Keratinocyte (primary cell): ENCODE measurements around the gene BID. TPM values are rescaled to one million over a fixed set of nuclear protein-coding genes. Genes with fewer than 3 reads are reported as not detected.

Experiments
- DNase-seq: peaks from one replicate; pipeline ENCODE4 v3.0.0-alpha.2; 2011; ENCODE audit warnings: low read depth, missing footprints, low spot score
- FAIRE-seq: peaks from 2 replicates; lab custom pipeline; 2011; peaks lifted over from hg19 to GRCh38; lab: Jason Lieb, UNC
- H2AFZ ChIP-seq: 2 replicates; pipeline ENCODE4 v1.6.0; 2012; ENCODE audit warnings: low read length, control low read depth, inconsistent platforms; ENCODE audit not compliant: control insufficient read depth
- H3K27ac ChIP-seq: 2 replicates; pipeline ENCODE4 v1.5.1; 2011; ENCODE audit warnings: low read length; ENCODE audit not compliant: control insufficient read depth, insufficient read depth
- H3K27me3 ChIP-seq: 3 replicates; pipeline ENCODE4 v1.6.0; 2011; ENCODE audit warnings: low read length; ENCODE audit not compliant: control insufficient read depth, insufficient read depth; ENCODE audit errors: extremely low read depth
- H3K36me3 ChIP-seq, 2 experiments: 2 replicates in 1 of 2; 3 replicates in 1 of 2; pipeline ENCODE4 v1.5.1; 2011; ENCODE audit warnings: low read length in 2 of 2, mild to moderate bottlenecking in 1 of 2; ENCODE audit not compliant: control insufficient read depth in 2 of 2, insufficient read depth in 2 of 2; ENCODE audit errors: extremely low read depth in 1 of 2
- H3K4me1 ChIP-seq: 3 replicates; pipeline ENCODE4 v1.5.1; 2011; ENCODE audit warnings: low read length; ENCODE audit not compliant: control insufficient read depth, insufficient read depth; ENCODE audit errors: extremely low read depth
- H3K4me2 ChIP-seq: 3 replicates; pipeline ENCODE4 v1.6.0; 2011; ENCODE audit warnings: low read depth, low read length; ENCODE audit not compliant: control insufficient read depth, insufficient read depth; ENCODE audit errors: extremely low read depth
- H3K4me3 ChIP-seq, 3 experiments: fragments of 200-600 bp in 1 of 3; sonication (generic) in 1 of 3; 2 replicates in 2 of 3; 3 replicates in 1 of 3; pipeline ENCODE4 v1.5.1; 2011 to 2016; ENCODE audit warnings: low read length in 3 of 3, mild to moderate bottlenecking in 3 of 3, control low read depth in 2 of 3, inconsistent platforms in 1 of 3, low read depth in 1 of 3, mixed read lengths in 1 of 3, mixed run types in 1 of 3, moderate library complexity in 1 of 3; ENCODE audit not compliant: control insufficient read depth in 2 of 3, insufficient read depth in 2 of 3; ENCODE audit errors: extremely low read depth in 1 of 3
- H3K79me2 ChIP-seq: 2 replicates; pipeline ENCODE4 v1.6.0; 2012; ENCODE audit warnings: low read length; ENCODE audit not compliant: control insufficient read depth, insufficient read depth
- H3K9ac ChIP-seq: 3 replicates; pipeline ENCODE4 v1.6.0; 2011; ENCODE audit warnings: low read length; ENCODE audit not compliant: control insufficient read depth, insufficient read depth; ENCODE audit errors: extremely low read depth
- H3K9me1 ChIP-seq: 3 replicates; pipeline ENCODE4 v1.6.0; 2011; ENCODE audit warnings: low read length; ENCODE audit not compliant: control insufficient read depth, insufficient read depth; ENCODE audit errors: extremely low read depth
- H3K9me3 ChIP-seq: 2 replicates; pipeline ENCODE4 v1.5.1; 2012; ENCODE audit warnings: low read depth, low read length; ENCODE audit not compliant: control insufficient read depth
- H4K20me1 ChIP-seq: 3 replicates; pipeline ENCODE4 v1.6.0; 2011; ENCODE audit warnings: low read length; ENCODE audit not compliant: control insufficient read depth, insufficient read depth; ENCODE audit errors: extremely low read depth
- CTCF ChIP-seq, 3 experiments: IDR thresholded peaks in 1 of 3; conservative IDR thresholded peaks in 1 of 3; optimal IDR thresholded peaks in 1 of 3; 2 replicates in 2 of 3; 3 replicates in 1 of 3; pipeline versions ENCODE3 to v1.5.1; 2011; ENCODE audit warnings: low read length in 3 of 3, mild to moderate bottlenecking in 3 of 3, moderate library complexity in 2 of 3, control low read depth in 1 of 3, inconsistent platforms in 1 of 3; ENCODE audit not compliant: insufficient read depth in 2 of 3; ENCODE audit errors: extremely low read depth in 1 of 3
- EZH2 ChIP-seq: IDR thresholded peaks from one replicate; pipeline ENCODE4 v1.6.1; 2012; ENCODE audit warnings: inconsistent platforms, mild to moderate bottlenecking, low read length, moderate library complexity
- dilution Hi-C: fragments of 300-500 bp; cut with MboI; formaldehyde crosslinking; loops from one replicate; pipeline ENCODE4 v1.7.0; 2020; ENCODE audit warnings: low sequenced_read_pairs; ENCODE audit not compliant: extremely low pct_ligation_motif_present
- polyA plus RNA-seq, 5 experiments: library from polyadenylated mRNA; depleted of rRNA in 3 of 5; stranded (reverse) in 3 of 5; stranded (forward) in 1 of 5; unstranded in 1 of 5; fragments of >200 nt; gene quantifications; 1 replicate in 1 of 5; 2 replicates in 3 of 5; 3 replicates in 1 of 5; pipeline versions ENCODE4 v1.2.1 to v1.2.3, GENCODE V29; 2011 to 2012; ENCODE audit warnings: missing spikeins in 2 of 5, low read depth in 1 of 5, low replicate concordance in 1 of 5

The BID gene
- polyA plus RNA-seq, 1 donor (not counting 4 experiments of a cell fraction or from before 2014, with no cell fraction given) = 46.0 TPM

DNA sequence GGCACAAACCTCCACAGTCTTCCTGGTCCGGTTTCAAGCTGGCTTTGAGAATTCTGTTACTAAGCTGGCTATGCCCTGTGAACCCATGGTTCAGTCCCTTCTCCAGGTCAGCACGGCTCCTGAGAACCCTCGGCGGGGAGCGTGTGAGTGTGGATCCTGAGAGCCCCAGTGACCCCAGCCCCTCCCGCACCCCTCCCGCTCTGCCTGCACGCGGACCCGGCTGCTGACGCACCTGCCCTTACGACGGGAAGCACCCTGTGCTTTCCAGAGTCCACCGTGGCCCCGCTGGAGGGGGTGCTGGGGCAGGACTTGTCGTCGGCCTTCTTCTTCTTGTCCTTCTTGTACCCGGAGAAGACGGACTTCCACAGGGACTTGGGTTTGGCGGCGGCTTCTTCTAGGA is 42.8 kb upstream of the BID start:
- Histone ChIP-seq H3K9me3 (no peaks in the 10 kb centered on the region), H3K79me2 (no peaks in the 10 kb centered on the region), H3K4me1 (no peaks in the 10 kb centered on the region), H3K36me3 (peaks cover 30 to 46% of the 10 kb centered on the region in 2 experiments), H3K4me2 (no peak overlapping the region), H4K20me1 (no peaks in the 10 kb centered on the region), H3K27me3 (no peaks in the 10 kb centered on the region), H3K9ac (no peak overlapping the region), H3K4me3 (no peak overlapping the region), H3K9me1 (no peaks in the 10 kb centered on the region), H3K27ac (no peak overlapping the region), H2AFZ (no peak overlapping the region)
- DNase-seq (no peak), FAIRE-seq (no peak)
- no peak for TF ChIP-seq EZH2
- no peak for TF ChIP-seq CTCF (optimal IDR thresholded peaks at IDR 0.05 in 1 of 3, IDR thresholded peaks at IDR 0.05 in 1 of 3, conservative IDR thresholded peaks at IDR 0.05 in 1 of 3; ENCODE audit: extremely low read depth in 1 of 3, insufficient read depth in 2 of 3, low read length in 3 of 3)
- dilution Hi-C loops = no loop called here

DNA sequence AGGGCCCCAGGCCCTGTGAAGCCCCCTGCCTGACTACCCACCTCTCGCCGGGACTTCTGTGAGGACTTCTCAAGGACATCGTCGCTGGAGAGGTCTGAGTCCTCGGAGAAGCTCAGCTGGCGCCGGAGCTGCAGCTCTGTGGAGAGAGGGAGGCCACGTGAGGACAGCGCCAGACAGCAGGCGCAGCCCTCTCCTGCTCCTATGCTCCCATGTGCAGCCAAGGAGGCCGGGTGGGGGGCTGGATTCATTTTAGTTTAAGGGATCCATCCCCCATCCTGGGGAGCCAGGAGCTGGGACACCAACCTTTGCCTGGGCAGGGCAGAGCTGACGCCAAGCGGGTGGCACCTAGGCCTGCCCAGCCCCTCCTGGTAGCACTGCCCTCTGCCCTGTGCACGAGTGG is 42.4 kb upstream of the BID start:
- H2AFZ ChIP-seq = no peak overlapping the region
- H3K4me3 ChIP-seq = no peak overlapping the region
- no peaks in the 10 kb centered on the region for H4K20me1 ChIP-seq
- no peaks in the 10 kb centered on the region for H3K9me1 ChIP-seq
- no peaks in the 10 kb centered on the region for H3K4me1 ChIP-seq
- dilution Hi-C loops = no loop called here
- TF ChIP-seq CTCF (optimal IDR thresholded peaks at IDR 0.05 in 1 of 3, IDR thresholded peaks at IDR 0.05 in 1 of 3, conservative IDR thresholded peaks at IDR 0.05 in 1 of 3; ENCODE audit: extremely low read depth in 1 of 3, insufficient read depth in 2 of 3, low read length in 3 of 3) = no peak
- no peak for TF ChIP-seq EZH2
- DNase-seq = no peak
- no peak overlapping the region for H3K4me2 ChIP-seq
- no peak overlapping the region for H3K9ac ChIP-seq
- H3K79me2 ChIP-seq = no peaks in the 10 kb centered on the region
- no peaks in the 10 kb centered on the region for H3K9me3 ChIP-seq
- H3K27me3 ChIP-seq = no peaks in the 10 kb centered on the region
- no peak overlapping the region for H3K27ac ChIP-seq
- no peak for FAIRE-seq
- peaks cover 28 to 43% of the 10 kb centered on the region in 2 experiments for H3K36me3 ChIP-seq
